ENCODE results near the gene TMEM184A.

TMEM184A gene

GRCh38 chr7:1539181-1539881, 16.7 kb downstream of the TMEM184A start:
- DNase-seq (ENCODE audit: low spot score): no peak

GRCh38 chr7:1538544-1539180, 17.3 kb downstream of the TMEM184A start:
- no peak for DNase-seq (ENCODE audit: low spot score)

- DNase-seq (ENCODE audit: low spot score): no peak
Observed at GRCh38 chr7:1537535-1538412, 18.2 kb downstream of the TMEM184A start.

DNA sequence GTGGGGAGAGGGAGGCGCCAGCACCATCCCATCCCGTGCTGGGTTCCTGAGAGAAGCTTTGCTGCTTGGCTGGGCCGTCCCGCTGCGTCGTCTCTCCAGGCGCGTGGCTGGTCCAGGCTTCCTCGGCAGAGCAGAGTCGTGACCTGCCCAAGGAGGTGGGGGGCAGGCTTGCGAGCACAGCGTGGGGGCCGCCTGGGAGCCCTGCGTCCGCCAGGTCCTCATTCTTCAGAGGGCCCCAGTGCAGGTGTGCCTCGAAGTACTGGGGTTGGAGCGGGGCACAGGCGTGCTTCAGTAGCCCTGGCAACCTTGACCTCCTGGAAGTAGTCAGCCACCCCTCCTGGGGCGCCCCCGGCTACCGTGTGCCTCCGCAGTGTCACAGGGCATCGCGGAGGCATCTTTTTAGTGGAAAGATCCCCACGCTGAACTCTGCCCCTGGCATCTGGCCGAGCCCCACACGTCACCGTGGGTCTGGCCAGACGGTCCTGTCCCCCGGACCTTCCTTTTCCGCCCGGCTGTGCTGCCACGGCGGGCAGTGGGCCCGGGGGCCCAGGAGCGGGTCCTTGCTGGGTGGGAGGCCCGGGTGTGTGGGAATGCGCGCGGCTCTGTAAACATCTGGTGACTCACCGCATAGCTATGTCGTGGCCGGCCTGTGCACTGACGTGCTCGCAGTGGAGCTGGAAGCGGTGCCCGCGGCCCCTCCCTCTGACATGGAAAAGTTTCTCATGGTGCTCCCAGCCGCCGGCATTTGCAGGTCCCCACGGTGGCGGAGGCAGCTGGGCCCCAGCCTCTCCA, 19.1 kb downstream of the TMEM184A start:
- no peak for DNase-seq (ENCODE audit: low spot score)

DNA sequence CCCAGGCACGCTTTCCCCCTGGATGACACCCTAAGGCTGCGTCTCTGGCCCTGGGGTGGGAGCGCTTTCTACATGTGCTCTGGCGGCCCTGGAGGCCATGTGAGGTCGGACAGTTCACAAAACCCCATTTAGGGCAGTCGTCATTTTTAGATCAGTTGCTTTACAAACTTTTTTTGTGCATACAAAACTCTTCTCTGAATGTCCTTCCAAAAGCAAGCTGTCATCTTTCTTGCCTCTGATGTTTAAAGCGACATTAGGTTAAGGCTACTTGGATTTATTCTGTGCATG, 19.6 kb downstream of the TMEM184A start:
- no peak for DNase-seq (ENCODE audit: low spot score)

- DNase-seq (ENCODE audit: low spot score): no peak
Observed at GRCh38 chr7:1535701-1536454, 20.1 kb downstream of the TMEM184A start.

- no peak for DNase-seq (ENCODE audit: low spot score)
Observed at GRCh38 chr7:1535100-1535458, 20.9 kb downstream of the TMEM184A start.

- DNase-seq (ENCODE audit: low spot score): no peak
Observed at GRCh38 chr7:1534330-1535099, 21.5 kb downstream of the TMEM184A start.

DNA sequence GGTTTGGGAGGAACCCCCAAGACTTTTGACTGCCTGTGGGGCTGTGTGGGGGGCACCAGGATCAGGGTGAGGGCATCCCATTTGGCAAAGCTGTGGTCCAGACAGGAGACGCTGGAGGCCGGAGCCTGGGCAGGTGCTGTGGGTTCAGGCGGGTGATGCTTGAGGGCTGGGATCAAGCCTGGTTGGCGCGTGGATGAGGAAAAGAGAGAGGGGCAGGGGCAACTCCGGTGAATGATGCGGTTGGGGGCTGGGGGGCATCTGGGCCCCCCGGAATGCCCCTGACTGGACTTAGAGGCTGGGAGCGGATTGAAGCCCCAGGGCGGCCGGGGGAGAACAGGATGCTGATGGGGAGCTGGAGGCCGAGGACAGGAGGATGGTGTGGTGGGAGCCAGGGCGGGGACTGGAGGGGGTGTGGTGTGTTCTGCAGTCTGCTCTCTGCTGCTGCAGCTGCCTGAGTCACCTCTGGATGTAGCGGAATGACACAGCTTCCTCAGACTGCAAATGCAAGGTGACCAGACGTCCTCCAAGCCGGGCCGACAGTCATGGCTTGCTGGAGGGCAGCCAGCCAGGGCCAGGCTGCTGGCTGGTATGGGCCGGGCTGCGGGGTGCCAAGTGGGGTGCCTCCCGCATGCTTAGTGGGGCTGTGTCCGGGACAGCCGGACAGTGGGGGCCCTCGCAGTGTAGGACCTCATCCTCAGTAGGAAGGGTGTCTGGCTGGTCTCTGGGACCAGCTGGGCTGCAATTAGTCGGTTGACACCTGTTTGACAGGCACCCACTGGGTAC, 22.3 kb downstream of the TMEM184A start:
- DNase-seq (ENCODE audit: low spot score): no peak

DNA sequence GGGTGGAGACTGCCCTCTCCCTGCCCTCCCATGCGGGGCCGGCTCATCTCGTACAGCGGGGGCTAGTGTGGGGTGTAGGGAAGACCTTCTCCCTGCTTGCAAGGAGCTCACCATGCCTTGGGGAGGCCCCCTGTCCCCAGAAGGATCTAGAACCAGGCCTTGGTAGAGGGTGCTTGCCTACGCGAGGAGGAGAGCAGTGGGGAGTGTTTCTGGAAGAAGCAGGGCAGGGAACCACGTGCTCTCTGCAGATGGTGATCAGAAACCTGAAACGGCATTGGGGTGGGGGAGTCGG, 22.8 kb downstream of the TMEM184A start:
- no peak for DNase-seq (ENCODE audit: low spot score)

GRCh38 chr7:1532456-1533254, 23.4 kb downstream of the TMEM184A start:
- no peak for DNase-seq (ENCODE audit: low spot score)

GRCh38 chr7:1531979-1532455, 24.0 kb downstream of the TMEM184A start:
- no peak for DNase-seq (ENCODE audit: low spot score)

DNA sequence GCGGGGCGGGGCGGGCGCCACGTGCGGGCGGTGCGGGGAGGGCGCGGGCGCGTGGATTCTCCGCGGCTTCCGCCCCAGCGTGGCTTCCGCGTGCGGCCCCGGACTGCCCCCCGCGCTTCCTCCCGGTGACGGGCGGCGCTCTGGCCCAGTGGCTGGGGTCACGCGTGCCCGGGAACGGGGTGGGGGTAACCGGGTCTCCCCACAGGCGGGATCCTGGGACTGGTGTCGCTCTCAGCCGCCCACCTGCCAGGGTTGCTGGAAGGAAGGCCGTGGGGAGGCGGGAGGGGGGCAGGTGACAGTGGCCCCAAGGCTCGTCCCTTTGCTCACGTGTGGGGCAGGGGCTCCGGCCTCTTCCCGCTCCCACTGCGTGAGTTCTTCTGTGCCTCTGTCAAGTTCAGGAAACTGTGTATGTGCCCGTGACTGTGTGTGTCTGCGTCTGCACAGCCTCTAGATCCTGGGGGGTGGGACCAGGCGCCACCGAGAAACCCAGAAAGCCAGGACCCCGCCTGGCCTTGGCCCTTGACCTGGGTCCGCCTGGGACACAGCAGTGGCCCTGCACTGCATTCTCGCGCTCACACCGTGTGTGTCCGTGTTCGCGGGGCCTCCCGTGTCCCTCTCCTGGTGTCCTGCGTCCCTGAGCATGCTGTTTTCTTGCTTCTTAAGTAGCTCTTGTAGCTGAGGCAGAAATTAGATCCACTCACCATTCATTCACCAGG, 24.6 kb downstream of the TMEM184A start:
- no peak for DNase-seq (ENCODE audit: low spot score)

DNA sequence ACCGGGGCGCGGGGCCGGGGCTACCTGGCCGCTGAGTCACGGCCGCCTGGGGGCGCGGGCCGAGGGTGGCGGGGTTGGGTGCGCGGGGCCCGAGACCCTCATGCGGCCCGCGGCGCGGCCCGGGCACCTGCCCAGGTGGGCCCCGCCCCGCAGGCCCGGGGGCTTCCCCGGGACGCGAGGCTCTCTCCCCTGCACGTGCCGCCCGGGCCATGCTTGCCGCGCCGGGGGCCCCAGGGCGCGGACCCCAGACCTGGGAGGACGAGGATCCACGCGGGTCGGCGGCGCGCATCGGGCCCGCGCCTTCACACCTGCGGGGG, 25.1 kb downstream of the TMEM184A start:
- no peak for DNase-seq (ENCODE audit: low spot score)

GRCh38 chr7:1529383-1530116, 26.5 kb downstream of the TMEM184A start:
- DNase-seq (ENCODE audit: low spot score): no peak

- no peak for DNase-seq (ENCODE audit: low spot score)
Observed at GRCh38 chr7:1526271-1526754, 29.7 kb downstream of the TMEM184A start.

DNA sequence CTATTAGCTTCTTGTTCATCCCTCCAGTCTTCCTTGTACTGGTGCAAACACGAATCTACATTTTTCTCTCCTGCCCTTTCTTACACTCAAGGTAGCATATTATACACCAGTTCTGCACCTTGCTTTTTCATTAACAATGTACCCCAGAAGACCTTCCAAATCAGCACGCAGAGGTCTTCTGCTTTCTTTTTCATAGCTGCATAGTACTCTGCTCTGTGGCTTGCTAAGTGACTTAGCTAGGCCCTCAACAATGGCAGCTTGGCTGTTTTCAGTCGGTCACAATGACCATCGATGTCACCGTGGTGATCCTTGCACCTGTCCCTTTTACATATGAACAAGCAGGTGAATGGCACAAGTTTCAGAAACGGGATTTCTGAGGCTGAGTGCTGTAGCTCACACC, 30.6 kb downstream of the TMEM184A start:
- no peak for DNase-seq (ENCODE audit: low spot score)

- DNase-seq (ENCODE audit: low spot score): no peak
Observed at GRCh38 chr7:1523844-1524243, 32.2 kb downstream of the TMEM184A start.

All from D341Med (cell line).